ENCODE data around the gene ARTN. TPM values are rescaled to one million over a fixed set of nuclear protein-coding genes. Genes with fewer than 3 reads are reported as not detected.

ARTN gene
- total RNA-seq, 1 experiment from 2014 or later = not detected

DNA sequence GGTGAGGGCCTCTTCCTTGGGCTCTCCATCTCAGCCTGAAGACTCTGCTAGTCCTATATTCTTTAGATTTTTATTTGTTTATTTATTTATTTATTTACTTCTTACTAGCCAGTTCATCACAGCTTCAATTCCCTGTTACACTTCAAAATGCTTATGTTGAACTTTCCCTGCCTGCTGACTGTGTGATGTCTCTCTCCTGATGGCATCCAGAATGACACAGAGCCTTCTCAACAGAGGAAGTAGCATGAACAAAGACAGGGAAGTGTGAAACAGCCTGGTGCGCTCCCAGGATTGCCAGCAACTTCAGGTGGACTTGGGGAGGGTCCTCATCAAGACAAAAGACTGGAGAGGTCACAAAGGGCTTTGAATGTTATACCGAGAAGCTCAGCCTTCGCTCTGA is 8.8 kb downstream of the ARTN start:
- Histone ChIP-seq H3K27me3 (replicated peaks; ENCODE audit: control insufficient read depth, insufficient read depth, low read length) (no peaks in the 10 kb centered on the region), H3K4me1 (no peaks in the 10 kb centered on the region), H3K9me3 (no peaks in the 10 kb centered on the region), H3K4me3 (ENCODE audit: low read depth, low read length) (no peak overlapping the region), H3K36me3 (ENCODE audit: control insufficient read depth, insufficient read depth, low read length) (no peaks in the 10 kb centered on the region)
- intact Hi-C loops (cut with micrococcal nuclease; ENCODE audit: unreplicated experiment) = no loop called here
- TF ChIP-seq, protein P1, sequence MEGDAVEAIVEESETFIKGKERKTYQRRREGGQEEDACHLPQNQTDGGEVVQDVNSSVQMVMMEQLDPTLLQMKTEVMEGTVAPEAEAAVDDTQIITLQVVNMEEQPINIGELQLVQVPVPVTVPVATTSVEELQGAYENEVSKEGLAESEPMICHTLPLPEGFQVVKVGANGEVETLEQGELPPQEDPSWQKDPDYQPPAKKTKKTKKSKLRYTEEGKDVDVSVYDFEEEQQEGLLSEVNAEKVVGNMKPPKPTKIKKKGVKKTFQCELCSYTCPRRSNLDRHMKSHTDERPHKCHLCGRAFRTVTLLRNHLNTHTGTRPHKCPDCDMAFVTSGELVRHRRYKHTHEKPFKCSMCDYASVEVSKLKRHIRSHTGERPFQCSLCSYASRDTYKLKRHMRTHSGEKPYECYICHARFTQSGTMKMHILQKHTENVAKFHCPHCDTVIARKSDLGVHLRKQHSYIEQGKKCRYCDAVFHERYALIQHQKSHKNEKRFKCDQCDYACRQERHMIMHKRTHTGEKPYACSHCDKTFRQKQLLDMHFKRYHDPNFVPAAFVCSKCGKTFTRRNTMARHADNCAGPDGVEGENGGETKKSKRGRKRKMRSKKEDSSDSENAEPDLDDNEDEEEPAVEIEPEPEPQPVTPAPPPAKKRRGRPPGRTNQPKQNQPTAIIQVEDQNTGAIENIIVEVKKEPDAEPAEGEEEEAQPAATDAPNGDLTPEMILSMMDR (IDR thresholded peaks at IDR 0.05; ENCODE audit: insufficient read depth in 1 of 2, low read depth in 1 of 2, low read length in 1 of 2, severe bottlenecking in 1 of 2, unreplicated experiment in 1 of 2) = no peak
- no TSS peak for BruUV-seq (replicated peaks)
- CTCF ChIA-PET = no interaction called here
- POLR2A ChIA-PET = no interaction called here
- H3K27ac Mint-ChIP-seq (ENCODE audit: unreplicated experiment) = no peak overlapping the region
- no peak overlapping the region for H3K4me3 Mint-ChIP-seq (ENCODE audit: unreplicated experiment)
- peaks cover 6% of the 10 kb centered on the region for H3K36me3 Mint-ChIP-seq (ENCODE audit: insufficient read depth, unreplicated experiment)
- H3K4me1 Mint-ChIP-seq (ENCODE audit: low read depth, unreplicated experiment) = no peaks in the 10 kb centered on the region
- H3K27me3 Mint-ChIP-seq (ENCODE audit: insufficient read depth, unreplicated experiment) = no peaks in the 10 kb centered on the region
- no peak for DNase-seq
- H3K9me3 Mint-ChIP-seq (ENCODE audit: unreplicated experiment) = no peaks in the 10 kb centered on the region

DNA sequence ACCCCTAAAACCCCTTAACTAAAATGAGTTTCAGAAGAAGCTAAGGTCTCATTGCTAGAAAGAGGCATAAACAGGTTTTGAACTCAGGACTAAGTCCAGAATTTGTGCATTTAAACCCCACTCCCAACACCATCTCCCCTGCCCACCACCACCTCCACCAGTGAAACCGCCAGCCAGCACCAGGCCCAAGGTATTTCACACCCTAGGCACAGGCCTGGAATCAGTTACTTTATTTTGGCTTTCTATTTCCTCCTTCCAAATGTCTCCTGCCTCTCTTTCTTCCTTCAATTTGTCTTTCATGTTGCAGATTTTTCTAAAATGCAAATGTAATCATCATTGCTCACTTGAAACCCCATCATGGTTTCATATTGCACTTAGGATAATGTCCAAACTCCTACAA is 11.3 kb downstream of the ARTN start:
- no peak for DNase-seq
- TF ChIP-seq, protein P1 (IDR thresholded peaks at IDR 0.05; ENCODE audit: insufficient read depth in 1 of 2, low read depth in 1 of 2, low read length in 1 of 2, severe bottlenecking in 1 of 2, unreplicated experiment in 1 of 2) = no peak
- Mint-ChIP-seq H3K36me3 (ENCODE audit: insufficient read depth, unreplicated experiment) (peaks cover 6% of the 10 kb centered on the region), H3K27me3 (ENCODE audit: insufficient read depth, unreplicated experiment) (no peaks in the 10 kb centered on the region), H3K9me3 (ENCODE audit: unreplicated experiment) (no peaks in the 10 kb centered on the region), H3K4me3 (ENCODE audit: unreplicated experiment) (no peak overlapping the region), H3K27ac (ENCODE audit: unreplicated experiment) (no peak overlapping the region), H3K4me1 (ENCODE audit: low read depth, unreplicated experiment) (no peaks in the 10 kb centered on the region)
- Histone ChIP-seq H3K27me3 (replicated peaks; ENCODE audit: control insufficient read depth, insufficient read depth, low read length) (no peaks in the 10 kb centered on the region), H3K9me3 (no peaks in the 10 kb centered on the region), H3K36me3 (ENCODE audit: control insufficient read depth, insufficient read depth, low read length) (no peaks in the 10 kb centered on the region), H3K4me3 (ENCODE audit: low read depth, low read length) (no peak overlapping the region), H3K4me1 (no peaks in the 10 kb centered on the region)
- POLR2A ChIA-PET = no interaction called here
- BruUV-seq (replicated peaks) = no TSS peak
- CTCF ChIA-PET = interaction anchor here (1.1 kb wide), 1 partner anchor 181 kb away, joined by 5 read pairs; no protein-coding TSS in a partner anchor
- intact Hi-C loops (cut with micrococcal nuclease; ENCODE audit: unreplicated experiment) = no loop called here

DNA sequence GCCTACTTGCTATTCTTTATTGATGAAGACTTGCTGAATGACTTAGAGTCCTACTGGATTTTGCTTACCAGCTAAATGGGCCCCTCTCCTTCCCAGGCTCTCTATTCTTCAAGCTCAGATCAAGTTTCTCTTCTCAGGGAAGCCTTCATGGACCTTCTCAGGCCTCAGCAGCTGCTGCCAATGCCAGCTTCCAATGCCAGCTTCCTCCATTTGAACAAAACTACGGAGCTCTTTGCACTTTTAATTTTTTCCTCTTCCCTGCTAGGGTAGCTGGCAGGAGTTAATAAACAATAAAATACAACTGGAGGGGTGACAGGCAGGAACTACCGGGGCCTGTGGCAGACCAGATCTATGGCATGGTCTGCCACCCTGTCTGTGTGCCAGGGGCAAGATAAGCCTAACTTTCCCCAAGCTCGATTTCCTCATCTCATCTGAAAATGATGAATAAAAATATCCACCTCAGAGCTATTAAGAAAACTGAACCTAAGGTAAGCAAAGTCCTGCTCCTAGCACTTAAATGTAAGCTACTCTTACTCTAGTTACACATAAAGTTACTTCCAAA is 12.2 kb downstream of the ARTN start:
- CTCF ChIA-PET = interaction anchor here (0.5 to 2.4 kb wide), 5 partner anchors 11 to 182 kb away, joined by 3 to 12 read pairs (median 5); partner anchors contain the start of genes DPH2 and SLC6A9
- Mint-ChIP-seq H3K36me3 (ENCODE audit: insufficient read depth, unreplicated experiment) (peaks cover 6% of the 10 kb centered on the region), H3K4me1 (ENCODE audit: low read depth, unreplicated experiment) (no peaks in the 10 kb centered on the region), H3K27ac (ENCODE audit: unreplicated experiment) (peak overlapping the region; percentile 58), H3K4me3 (ENCODE audit: unreplicated experiment) (peak overlapping the region; percentile 80), H3K27me3 (ENCODE audit: insufficient read depth, unreplicated experiment) (no peaks in the 10 kb centered on the region), H3K9me3 (ENCODE audit: unreplicated experiment) (no peaks in the 10 kb centered on the region)
- TF ChIP-seq, protein P1 (IDR thresholded peaks at IDR 0.05; ENCODE audit: insufficient read depth in 1 of 2, low read depth in 1 of 2, low read length in 1 of 2, severe bottlenecking in 1 of 2, unreplicated experiment in 1 of 2) = no peak
- H3K36me3 ChIP-seq (ENCODE audit: control insufficient read depth, insufficient read depth, low read length) = no peaks in the 10 kb centered on the region
- no peaks in the 10 kb centered on the region for H3K27me3 ChIP-seq (replicated peaks; ENCODE audit: control insufficient read depth, insufficient read depth, low read length)
- BruUV-seq (replicated peaks) = TSS peak; percentile 77
- no peaks in the 10 kb centered on the region for H3K9me3 ChIP-seq
- intact Hi-C loops (cut with micrococcal nuclease; ENCODE audit: unreplicated experiment) = loop anchor here (1.0 kb wide), 1 partner anchor 24 kb away; no protein-coding TSS in a partner anchor
- no peaks in the 10 kb centered on the region for H3K4me1 ChIP-seq
- DNase-seq = no peak
- POLR2A ChIA-PET = no interaction called here
- H3K4me3 ChIP-seq (ENCODE audit: low read depth, low read length) = peak overlapping the region; percentile 90
